Stimulated activated CD8-positive, alpha-beta memory T cell treated with anti-CD3 and anti-CD28 coated beads, Interleukin-12 subunit alpha, Interleukin-12 subunit beta, amount 100 ng/mL, for 24 hours (primary cell): ENCODE data around the gene CHST8.

Source experiments
- DNase-seq: peaks from one replicate; pipeline ENCODE4 v3.0.0-alpha.2; 2020; ENCODE audit errors: extremely low read depth

Gene CHST8

GRCh38 chr19:33673258-33673875 is 51.6 kb downstream of the CHST8 start:
- no peak for DNase-seq

- DNase-seq: no peak
Measured at GRCh38 chr19:33673996-33674625, 52.4 kb downstream of the CHST8 start.

GRCh38 chr19:33674626-33675367 is 53.0 kb downstream of the CHST8 start:
- no peak for DNase-seq

- no peak for DNase-seq
Measured at GRCh38 chr19:33675501-33676124, 53.9 kb downstream of the CHST8 start.

GRCh38 chr19:33676999-33677665 is 55.4 kb downstream of the CHST8 start:
- no peak for DNase-seq

- no peak for DNase-seq
Measured at GRCh38 chr19:33677745-33678426, 56.1 kb downstream of the CHST8 start.

- DNase-seq: no peak
Measured at GRCh38 chr19:33678796-33679585, 57.2 kb downstream of the CHST8 start.

- DNase-seq: no peak
Measured at GRCh38 chr19:33679696-33680095, 57.9 kb downstream of the CHST8 start.

- DNase-seq: no peak
Measured at GRCh38 chr19:33681081-33681680, 59.4 kb downstream of the CHST8 start.

- DNase-seq: no peak
Measured at GRCh38 chr19:33683881-33684537, 62.3 kb downstream of the CHST8 start.

GRCh38 chr19:33684538-33685232 is 62.9 kb downstream of the CHST8 start:
- DNase-seq: no peak

GRCh38 chr19:33685541-33685940 is 63.8 kb downstream of the CHST8 start:
- no peak for DNase-seq

- DNase-seq: no peak
Measured at GRCh38 chr19:33686262-33686661, 64.5 kb downstream of the CHST8 start.

GRCh38 chr19:33686687-33687480 is 65.1 kb downstream of the CHST8 start:
- DNase-seq: no peak

GRCh38 chr19:33687481-33688170 is 65.9 kb downstream of the CHST8 start:
- DNase-seq: no peak

GRCh38 chr19:33688171-33688992 is 66.6 kb downstream of the CHST8 start:
- DNase-seq: no peak
